Natural killer cell (primary cell): Measurements from ENCODE around the gene STK11IP. TPM values are rescaled to one million over a fixed set of nuclear protein-coding genes. Genes with fewer than 3 reads are reported as not detected.
A peak's percentile ranks its signal among the peaks of the same experiment; 100 is the strongest.

Experiments
- ATAC-seq, 3 donors: fragments of 150-1000 bp in 2 of 3; fragments of 200-7000 bp in 1 of 3; cut with Tn5 transposase; 1 replicate in 1 of 3; 2 replicates in 2 of 3; pipeline ENCODE4 v1.10.0; 2021; ENCODE audit warnings: mild to moderate bottlenecking in 2 of 3, moderate library complexity in 2 of 3
- DNase-seq, 2 donors: peaks; one replicate each; pipeline versions ENCODE4 v3.0.0 to v3.0.0-alpha.2; 2013 to 2021; ENCODE audit warnings: mixed read lengths in 1 of 2
- H3K27ac ChIP-seq: one replicate; pipeline ENCODE4 v1.5.1; 2013; ENCODE audit warnings: mild to moderate bottlenecking, low read length
- H3K27me3 ChIP-seq: one replicate; pipeline ENCODE4 v1.6.1; 2013; ENCODE audit warnings: low read length; ENCODE audit not compliant: control insufficient read depth, insufficient read depth
- H3K36me3 ChIP-seq: one replicate; pipeline ENCODE4 v1.6.1; 2013; ENCODE audit warnings: low read length; ENCODE audit not compliant: control insufficient read depth, insufficient read depth
- H3K4me1 ChIP-seq: one replicate; pipeline ENCODE4 v1.6.1; 2013; ENCODE audit warnings: low read length; ENCODE audit not compliant: control insufficient read depth, insufficient read depth
- H3K4me3 ChIP-seq: one replicate; pipeline ENCODE4 v1.5.1; 2013; ENCODE audit warnings: low read length
- H3K9me3 ChIP-seq: one replicate; pipeline ENCODE4 v1.6.1; 2013; ENCODE audit warnings: low read length; ENCODE audit not compliant: control insufficient read depth, insufficient read depth
- H3K27ac Mint-ChIP-seq, 2 donors: one replicate each; pipeline ENCODE4 v1.8.0; 2022; ENCODE audit warnings: mild to moderate bottlenecking in 2 of 2, mixed read lengths in 2 of 2, moderate library complexity in 1 of 2
- H3K27me3 Mint-ChIP-seq, 2 donors: one replicate each; pipeline ENCODE4 v1.8.0; 2022; ENCODE audit warnings: low read depth in 2 of 2, mixed read lengths in 2 of 2
- H3K36me3 Mint-ChIP-seq: one replicate; pipeline ENCODE4 v1.8.0; 2022; ENCODE audit warnings: mixed read lengths
- H3K4me1 Mint-ChIP-seq, 2 donors: one replicate each; pipeline ENCODE4 v1.8.0; 2022; ENCODE audit warnings: mixed read lengths in 2 of 2
- H3K4me3 Mint-ChIP-seq: one replicate; pipeline ENCODE4 v1.8.0; 2022; ENCODE audit warnings: mild to moderate bottlenecking, moderate library complexity, mixed read lengths
- H3K9me3 Mint-ChIP-seq, 2 donors: one replicate each; pipeline ENCODE4 v1.8.0; 2022; ENCODE audit warnings: mixed read lengths in 2 of 2
- WGBS: methylation state at CpG from one replicate; pipeline ENCODE4 v1.1.7; 2013; ENCODE audit warnings: missing lambda C conversion rate; ENCODE audit not compliant: insufficient coverage; 5-methylcytosine and 5-hydroxymethylcytosine counted together
- intact Hi-C: fragments of 100-400 bp; cut with micrococcal nuclease; formaldehyde crosslinking; loops from one replicate; pipeline ENCODE4 v1.14.2; 2022
- total RNA-seq, 4 donors: library from RNA; stranded (reverse); fragments of 120-200 nt in 1 of 4; gene quantifications; one replicate each; pipeline versions ENCODE4 v1.2.3 to v1.2.4, GENCODE V29; 2013 to 2022
- TF ChIP-seq, protein P1 (sequence below): fragments of 200-600 bp; IDR thresholded peaks from one replicate; pipeline ENCODE4 v1.8.0; 2022; ENCODE audit warnings: antibody characterized with exemption

The STK11IP gene
- total RNA-seq, 3 donors from 2014 or later (not counting 1 experiment from before 2014, with no cell fraction given) = 56.1 to 76.0 (median 65.2) TPM

DNA sequence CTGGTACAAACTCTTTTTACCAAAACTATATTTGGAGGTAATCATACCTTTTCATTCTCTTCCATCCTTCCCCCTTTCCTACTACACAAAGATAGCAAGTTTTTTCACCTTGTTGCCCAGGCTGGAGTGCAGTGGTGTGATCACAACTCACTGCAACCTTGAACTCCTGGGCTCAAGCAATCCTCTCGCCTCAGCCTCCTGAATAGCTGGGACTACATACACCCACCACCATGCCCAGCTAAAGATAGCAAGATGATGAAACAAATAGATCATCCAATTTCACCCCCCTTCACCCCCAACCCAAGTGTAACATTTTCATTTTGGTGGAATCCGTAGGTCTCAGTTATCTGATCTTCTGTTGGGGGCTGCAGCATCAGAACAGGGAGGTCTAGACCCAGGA lies 4.5 kb upstream of the STK11IP start:
- no peak for ATAC-seq
- intact Hi-C loops = no loop called here

DNA sequence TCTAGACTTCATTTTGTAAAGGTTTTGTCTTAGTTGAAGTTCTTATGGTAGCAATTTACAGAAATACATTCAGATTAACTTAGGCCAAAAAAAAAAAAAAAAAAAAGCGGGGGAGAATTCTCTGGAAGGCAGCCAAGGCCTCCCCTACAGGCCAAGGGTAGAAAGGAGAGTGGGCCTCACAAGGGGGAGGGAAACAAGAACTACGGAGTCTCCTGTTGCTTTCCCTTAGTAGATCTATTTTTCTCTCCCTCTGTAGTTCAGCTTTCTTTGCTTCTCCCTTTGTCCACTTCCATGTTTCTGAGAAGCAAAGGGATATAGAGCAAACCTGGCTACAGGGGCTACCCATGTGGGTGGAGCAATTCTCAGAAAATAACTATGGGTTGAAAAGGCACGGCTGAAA lies 2.4 kb upstream of the STK11IP start:
- H3K27me3 Mint-ChIP-seq = peaks cover 10 to 19% of the 10 kb centered on the region in 2 donors
- Histone ChIP-seq H3K4me3 (no peak overlapping the region), H3K4me1 (peaks cover 11% of the 10 kb centered on the region), H3K27ac (no peak overlapping the region), H3K27me3 (no peaks in the 10 kb centered on the region), H3K9me3 (no peaks in the 10 kb centered on the region), H3K36me3 (no peaks in the 10 kb centered on the region)
- no peaks in the 10 kb centered on the region for H3K9me3 Mint-ChIP-seq
- ATAC-seq (no peak), DNase-seq (no peak)
- H3K27ac Mint-ChIP-seq = no peak overlapping the region
- peaks cover 25 to 26% of the 10 kb centered on the region in 2 donors for H3K4me1 Mint-ChIP-seq
- intact Hi-C loops = no loop called here
- TF ChIP-seq, protein P1, sequence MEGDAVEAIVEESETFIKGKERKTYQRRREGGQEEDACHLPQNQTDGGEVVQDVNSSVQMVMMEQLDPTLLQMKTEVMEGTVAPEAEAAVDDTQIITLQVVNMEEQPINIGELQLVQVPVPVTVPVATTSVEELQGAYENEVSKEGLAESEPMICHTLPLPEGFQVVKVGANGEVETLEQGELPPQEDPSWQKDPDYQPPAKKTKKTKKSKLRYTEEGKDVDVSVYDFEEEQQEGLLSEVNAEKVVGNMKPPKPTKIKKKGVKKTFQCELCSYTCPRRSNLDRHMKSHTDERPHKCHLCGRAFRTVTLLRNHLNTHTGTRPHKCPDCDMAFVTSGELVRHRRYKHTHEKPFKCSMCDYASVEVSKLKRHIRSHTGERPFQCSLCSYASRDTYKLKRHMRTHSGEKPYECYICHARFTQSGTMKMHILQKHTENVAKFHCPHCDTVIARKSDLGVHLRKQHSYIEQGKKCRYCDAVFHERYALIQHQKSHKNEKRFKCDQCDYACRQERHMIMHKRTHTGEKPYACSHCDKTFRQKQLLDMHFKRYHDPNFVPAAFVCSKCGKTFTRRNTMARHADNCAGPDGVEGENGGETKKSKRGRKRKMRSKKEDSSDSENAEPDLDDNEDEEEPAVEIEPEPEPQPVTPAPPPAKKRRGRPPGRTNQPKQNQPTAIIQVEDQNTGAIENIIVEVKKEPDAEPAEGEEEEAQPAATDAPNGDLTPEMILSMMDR = no peak
- WGBS = 25% methylated on average over 1 of the region's 3 CpGs
- H3K4me3 Mint-ChIP-seq = peak overlapping the region; percentile 60
- no peaks in the 10 kb centered on the region for H3K36me3 Mint-ChIP-seq

More for the DNA sequence above, 4.5 kb upstream of the STK11IP start:
- Mint-ChIP-seq H3K9me3 (no peaks in the 10 kb centered on the region), H3K4me1 (peaks cover 12 to 13% of the 10 kb centered on the region in 2 donors), H3K4me3 (no peak overlapping the region), H3K27ac (no peak overlapping the region), H3K36me3 (no peaks in the 10 kb centered on the region), H3K27me3 (peaks cover 10 to 24% of the 10 kb centered on the region in 2 donors)
- 88% methylated on average over 2 of the region's 2 CpGs for WGBS
- Histone ChIP-seq H3K27ac (no peak overlapping the region), H3K36me3 (no peaks in the 10 kb centered on the region), H3K4me1 (peaks cover 7% of the 10 kb centered on the region), H3K9me3 (no peaks in the 10 kb centered on the region), H3K27me3 (no peaks in the 10 kb centered on the region), H3K4me3 (no peak overlapping the region)
- TF ChIP-seq, protein P1 = no peak
- no peak for DNase-seq

DNA sequence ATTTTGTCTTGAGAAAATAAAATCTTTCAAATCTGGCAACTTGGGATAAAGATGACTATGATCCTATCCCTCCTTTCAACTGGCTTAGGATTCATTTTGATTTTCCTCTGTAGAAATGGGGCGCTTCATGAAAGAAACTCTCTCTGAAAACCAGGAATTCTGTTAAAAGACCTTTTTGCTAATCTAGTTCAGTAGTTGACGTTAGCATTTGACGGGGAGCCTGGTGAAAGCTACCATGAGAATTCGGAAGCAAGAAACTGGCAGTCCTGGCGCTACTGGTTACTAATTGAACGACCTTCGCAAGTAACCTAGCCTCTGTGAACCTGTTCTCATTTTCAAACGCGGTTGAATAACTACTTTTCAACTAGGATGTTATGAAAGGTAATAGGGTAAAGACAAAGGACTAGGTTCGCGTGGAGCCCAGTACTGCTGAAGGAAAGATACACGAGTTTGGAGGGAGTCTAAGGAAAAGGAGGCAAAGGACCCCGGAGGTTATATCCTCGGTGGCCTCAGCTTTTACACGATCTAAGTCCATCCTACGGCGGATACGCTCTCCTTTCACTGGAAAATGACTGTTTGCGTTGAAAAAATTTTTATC lies 604 bp upstream of the STK11IP start:
- peak overlapping the region; percentile 96 for H3K4me3 Mint-ChIP-seq
- Histone ChIP-seq H3K4me3 (peak overlapping the region; percentile 95), H3K27ac (peak overlapping the region; percentile 80), H3K36me3 (peaks cover 6% of the 10 kb centered on the region), H3K27me3 (no peaks in the 10 kb centered on the region), H3K4me1 (peaks cover 11% of the 10 kb centered on the region), H3K9me3 (no peaks in the 10 kb centered on the region)
- H3K4me1 Mint-ChIP-seq = peaks cover 26 to 29% of the 10 kb centered on the region in 2 donors
- ATAC-seq (no peak), DNase-seq (no peak)
- TF ChIP-seq, protein P1 = no peak
- H3K9me3 Mint-ChIP-seq = no peaks in the 10 kb centered on the region
- H3K27ac Mint-ChIP-seq = peak overlapping the region; percentile 93 to 95
- 25% methylated on average over 19 of the region's 19 CpGs for WGBS
- no peaks in the 10 kb centered on the region for H3K36me3 Mint-ChIP-seq
- peaks cover 10 to 15% of the 10 kb centered on the region in 2 donors for H3K27me3 Mint-ChIP-seq
- intact Hi-C loops = no loop called here
